NCI-H1930 (cell line): ENCODE results near the gene TOPBP1.
"Not testable (repeated sequence)": the region's sequence is repeated elsewhere in the genome, so short reads cannot be mapped to it uniquely, and the experiment has no call there.

Experiments used
- DNase-seq, 2 experiments: peaks; one replicate each; lab custom pipeline; 2025; lab: John Stamatoyannopoulos, UW

The TOPBP1 gene

DNA sequence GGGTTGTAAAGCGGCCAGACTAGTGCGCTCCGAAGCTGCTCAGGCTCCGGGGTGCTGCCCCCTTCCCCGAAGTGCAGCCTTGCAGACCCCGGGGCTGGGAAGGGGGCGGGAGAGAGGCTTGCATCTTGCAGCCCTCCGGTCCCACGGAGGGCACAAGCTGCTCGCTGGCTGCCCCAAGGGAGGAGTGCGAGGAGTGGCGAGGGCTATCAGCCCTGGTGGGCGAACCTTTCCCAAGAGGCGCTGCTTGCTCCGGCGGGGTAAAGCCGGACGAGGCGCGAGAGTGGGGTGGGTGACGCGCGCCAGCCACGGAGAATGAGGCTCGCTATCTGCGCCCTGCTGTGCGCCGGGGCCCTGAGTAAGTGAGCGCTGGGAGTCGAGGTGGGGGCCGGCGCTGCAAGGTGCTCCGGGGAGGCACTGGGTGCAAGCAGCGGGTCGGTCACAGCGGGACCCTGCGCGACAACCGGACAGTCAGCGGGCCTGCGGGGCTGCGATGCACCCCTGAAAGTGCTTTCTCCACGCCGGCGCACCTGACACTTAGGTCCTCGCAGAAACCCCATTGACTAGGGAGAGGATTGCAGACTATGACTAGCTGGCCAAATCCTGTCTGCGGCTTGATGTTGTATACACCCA lies 12.7 kb upstream of the TOPBP1 start:
- DNase-seq = no peak

DNA sequence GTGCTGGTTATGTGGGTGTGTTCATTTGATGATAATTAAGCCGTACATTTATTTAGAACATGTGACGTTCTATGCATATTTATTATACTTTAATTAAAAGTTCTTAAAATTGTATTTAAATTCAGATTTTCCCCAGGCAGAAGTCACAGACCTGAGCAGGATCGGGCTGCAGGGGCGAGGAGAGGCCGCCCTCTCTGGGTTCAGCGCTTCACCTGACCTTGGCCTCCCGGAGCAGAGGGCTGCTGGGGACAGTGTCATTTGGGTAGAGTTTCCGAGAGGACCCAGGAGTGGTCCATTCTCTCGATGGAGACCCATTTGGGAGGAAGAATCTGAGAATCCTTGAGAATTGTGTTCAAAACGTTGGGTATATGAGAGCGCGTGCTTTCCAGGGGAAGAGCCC lies 12.0 kb upstream of the TOPBP1 start:
- DNase-seq = no peak

DNA sequence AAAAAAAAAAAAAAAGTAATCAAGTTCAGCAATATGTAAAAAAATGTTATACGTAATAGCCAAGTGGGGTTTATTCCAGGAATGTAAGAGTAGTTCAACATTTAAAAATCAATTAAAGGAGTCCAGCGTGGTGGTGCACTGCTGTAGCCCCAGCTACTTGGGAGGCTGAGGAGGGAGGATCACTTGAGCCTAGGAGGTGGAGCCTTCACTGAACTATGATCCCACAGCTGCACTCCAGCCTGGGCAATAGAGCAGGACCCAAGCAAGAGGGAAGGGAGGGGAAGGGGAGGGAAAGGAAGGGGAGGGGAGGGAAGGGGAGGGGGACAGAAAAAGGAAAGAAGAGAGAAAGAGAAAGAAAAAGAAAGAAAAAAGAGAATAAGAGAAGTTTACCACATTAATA lies 10.7 kb upstream of the TOPBP1 start:
- DNase-seq = no peak

DNA sequence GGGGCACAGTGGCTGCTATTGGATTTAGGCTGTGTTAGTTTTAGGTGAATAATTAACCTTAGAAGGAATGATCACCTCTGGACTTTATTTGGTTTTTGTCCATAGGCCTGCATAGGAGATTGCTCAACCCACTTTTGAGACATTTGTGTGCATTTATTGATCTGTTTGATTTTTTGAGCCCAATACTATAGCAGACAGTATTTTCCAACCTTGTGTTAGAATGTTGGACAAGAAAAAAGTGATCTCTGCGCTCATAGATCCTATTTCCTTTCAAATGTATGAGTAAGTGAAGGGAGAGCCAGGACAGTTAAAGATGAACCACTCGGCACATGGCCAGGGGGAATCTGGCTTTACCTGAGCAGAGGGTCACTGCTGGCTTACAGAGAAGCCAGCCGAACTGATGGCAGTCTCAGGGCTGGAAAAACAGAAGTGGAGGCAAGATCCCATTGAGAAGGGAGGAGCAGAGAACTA lies 8.8 kb upstream of the TOPBP1 start:
- no peak for DNase-seq

DNA sequence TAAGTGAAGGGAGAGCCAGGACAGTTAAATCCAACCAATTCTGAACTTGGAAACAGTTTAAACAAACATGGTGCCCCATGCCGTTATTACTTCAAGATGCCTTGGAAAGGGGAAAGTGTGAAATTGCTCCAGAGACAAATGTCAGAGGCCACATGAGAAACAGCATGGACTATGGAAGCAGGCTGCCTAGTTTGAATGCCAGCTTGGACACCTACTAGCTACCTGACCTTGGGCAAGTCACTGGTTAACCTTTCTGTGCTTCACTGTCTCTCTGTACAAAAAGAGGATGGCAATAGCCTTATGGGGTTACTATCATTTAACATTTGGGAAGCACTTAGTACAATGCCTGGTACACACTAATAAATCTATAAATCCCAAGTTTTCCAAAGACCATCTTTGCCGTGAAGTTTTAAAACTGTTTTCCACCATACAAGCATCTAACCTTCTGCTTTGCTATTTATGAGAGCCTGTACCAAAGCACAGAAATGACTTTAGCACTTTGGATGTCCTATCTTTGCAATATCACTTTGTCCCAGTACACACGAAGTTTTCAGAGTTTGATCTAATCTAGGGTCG lies 8.3 kb upstream of the TOPBP1 start:
- DNase-seq = no peak

DNA sequence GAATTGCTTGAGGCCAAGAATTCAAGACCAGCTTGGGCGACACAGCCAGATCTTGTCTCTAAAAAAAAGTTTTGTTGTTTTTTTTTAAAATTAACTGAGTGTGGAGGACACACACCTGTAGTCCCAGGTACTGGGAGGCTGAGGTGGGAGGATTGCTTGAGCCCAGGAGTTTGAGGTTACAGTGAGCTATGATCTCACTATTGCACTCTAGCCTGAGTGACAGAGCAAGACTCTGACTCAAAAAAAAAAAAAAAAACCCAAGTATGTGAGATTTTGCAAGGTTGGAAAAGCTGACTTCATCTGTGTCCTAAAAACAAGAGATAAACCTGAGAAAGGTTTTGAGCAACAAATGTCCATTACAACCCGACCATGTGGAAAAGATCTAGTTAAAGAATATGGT lies 5.4 kb upstream of the TOPBP1 start:
- DNase-seq = no peak

DNA sequence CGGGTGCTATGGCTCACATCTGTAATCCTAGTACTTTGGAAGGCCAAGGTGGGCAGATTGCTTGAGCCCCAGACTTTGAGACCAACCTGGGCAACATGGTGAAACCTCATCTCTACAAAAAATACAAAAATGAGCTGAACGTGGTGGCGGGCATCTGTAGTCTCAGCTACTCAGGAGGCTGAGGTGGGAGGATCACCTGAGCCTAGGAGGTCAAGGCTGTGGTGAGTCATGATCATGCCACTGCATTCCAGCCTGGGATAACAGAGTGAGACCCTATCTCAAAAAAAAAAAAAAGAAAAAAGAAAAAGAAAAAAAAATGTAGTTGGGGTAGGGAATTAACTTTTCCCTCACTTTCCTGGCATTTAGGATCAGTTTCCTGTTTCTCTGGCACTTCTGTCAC lies 3.4 kb upstream of the TOPBP1 start:
- DNase-seq = not testable (repeated sequence)

DNA sequence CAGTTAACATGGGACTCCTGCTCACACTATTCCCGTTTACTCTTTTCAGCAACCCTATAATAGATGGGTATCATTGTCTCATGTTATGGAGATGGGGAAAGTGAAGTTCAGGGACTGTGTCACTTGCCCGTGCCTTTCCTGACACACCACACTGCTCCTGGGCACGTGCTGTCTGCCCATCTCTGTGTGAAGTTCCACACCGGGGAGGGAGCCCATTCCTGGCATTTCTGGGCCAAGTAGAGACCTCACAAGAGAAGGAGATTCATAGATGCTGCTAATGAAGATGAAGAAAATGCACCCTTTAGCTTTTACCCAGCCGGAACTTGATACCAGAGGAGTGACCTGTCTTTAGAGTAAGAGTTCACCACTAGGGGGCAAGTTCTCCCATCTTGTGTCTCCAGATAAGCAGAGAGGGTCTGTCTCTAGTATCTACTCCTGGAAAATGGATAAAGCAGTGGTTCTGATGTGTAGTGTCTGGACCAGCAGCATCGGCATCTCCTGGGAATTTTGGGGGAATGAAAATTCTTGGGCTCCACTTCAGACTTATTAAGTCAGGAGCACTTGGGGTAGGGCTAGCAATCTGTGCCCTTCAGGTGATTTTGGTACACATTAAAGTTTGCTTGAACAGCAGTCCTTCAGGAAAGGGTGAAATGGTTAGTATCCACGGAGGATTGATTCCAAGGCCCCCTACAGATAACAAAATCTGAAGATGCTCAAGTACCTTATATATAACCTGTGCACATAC lies 2.0 kb upstream of the TOPBP1 start:
- DNase-seq = peak; percentile 38 to 63

DNA sequence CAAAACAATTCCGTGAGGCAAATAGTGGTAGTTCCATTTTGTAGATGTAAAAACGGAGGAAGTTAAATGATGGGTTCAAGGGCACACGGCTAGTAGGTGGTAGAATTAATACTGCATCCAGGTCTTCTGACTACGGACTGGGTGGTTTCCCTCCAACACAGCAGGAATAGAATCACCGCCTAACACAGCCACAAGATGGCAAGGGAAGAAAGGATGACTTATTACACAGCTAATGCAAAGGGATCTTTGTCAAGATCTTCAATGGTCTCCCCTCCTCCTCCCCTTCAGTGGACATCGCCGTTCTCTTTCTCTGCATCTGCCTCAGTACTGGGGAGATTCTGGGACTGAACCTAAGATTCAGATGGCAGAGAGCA lies 524 bp upstream of the TOPBP1 start:
- peak; percentile 10 to 34 for DNase-seq

DNA sequence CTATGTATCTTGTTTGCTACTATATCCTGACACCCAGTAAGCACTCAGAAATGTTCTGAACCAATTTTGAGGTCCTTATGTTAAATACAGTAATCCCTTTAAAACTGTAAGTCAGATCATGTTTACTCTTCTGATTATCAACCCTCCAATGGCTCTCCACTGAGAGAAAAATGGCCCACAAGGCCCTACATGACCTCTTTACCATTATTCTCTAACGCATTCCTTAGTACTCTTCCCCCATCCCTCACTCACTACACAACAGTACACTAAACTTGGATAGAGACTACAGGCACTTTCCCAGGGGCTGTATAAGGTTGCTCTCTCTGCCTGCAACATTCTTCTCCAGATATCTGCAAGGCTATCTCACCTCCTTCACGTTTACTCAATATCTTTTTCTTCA lies 1.9 kb downstream of the TOPBP1 start:
- DNase-seq = no peak

DNA sequence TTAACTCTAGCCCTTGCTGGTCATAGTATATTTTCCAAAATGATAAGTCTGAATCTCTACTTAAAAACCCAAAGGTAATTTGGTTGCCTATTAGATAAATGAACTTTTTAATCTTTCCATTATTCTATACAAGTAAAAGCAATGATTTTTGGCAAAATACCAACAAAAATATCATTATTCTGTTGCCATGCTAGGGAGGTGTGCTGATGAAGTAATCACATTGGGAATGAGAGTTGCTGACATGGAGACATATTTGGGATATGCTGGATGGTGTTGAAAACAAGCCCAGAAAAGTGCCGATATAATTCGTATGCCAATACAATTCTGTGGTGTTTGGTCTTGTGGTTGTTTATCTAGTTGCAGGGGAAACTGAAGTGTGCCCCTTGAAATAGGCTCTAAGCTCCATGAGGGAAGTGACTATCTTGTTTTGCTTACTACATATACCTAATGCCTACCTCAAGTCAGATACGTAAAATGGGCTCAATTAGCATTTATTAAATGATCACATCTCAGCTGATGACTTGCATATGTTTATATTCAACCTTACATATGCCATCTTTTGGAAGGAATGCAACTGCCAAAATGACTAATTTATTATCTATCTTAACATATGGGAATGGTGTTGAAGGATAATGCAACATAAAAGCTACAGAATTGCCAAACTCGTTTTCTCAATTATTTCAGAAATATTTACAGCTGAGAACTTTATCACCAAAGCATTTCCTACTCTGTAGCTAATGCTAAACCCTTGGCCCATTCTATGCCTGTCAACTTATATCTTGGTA lies 5.8 kb downstream of the TOPBP1 start:
- DNase-seq = no peak

DNA sequence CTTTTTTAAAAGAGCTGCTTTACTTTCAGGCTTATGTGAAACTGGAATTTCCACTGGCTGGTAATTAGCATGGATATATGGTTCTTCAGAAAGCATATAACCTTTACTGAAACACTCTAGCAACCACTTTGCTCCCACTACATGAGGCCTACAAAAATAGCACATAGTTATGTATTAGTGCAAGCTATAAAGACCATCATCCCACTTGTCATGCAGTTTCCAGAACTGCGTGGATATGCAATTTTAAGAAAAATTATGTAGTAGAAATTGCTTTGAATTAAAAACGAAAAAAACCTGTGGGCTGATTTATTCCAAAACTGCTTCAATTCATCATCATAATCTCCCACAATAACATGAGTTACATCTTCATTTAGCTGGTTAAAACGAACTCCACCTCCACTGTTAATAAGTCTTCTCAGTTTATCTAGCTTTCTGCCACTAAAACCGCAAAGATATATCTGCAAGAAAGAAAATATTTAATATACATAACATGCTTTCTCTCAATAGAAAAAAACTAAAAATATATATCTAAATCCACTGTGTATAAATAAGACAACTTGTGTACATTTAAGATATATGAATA lies 12.2 kb downstream of the TOPBP1 start:
- no peak for DNase-seq

DNA sequence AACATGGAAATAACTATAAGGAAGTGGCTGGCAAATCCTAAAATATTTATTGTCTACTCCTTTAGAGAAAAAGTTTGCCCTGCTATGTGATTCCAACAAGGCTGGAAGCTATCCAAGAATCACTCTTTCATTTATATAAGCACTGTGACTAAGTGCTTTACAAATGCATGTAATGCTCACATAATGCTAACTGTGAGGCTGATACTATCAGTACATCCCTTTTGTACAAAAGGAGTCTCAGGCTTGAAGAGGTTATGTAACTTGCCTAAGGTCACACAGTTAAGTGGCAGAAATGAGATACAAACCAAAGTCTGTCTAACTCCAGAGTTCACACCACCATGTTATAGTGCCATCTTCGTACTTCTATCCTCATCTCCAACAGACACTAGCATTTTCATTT lies 17.0 kb downstream of the TOPBP1 start:
- DNase-seq = no peak

DNA sequence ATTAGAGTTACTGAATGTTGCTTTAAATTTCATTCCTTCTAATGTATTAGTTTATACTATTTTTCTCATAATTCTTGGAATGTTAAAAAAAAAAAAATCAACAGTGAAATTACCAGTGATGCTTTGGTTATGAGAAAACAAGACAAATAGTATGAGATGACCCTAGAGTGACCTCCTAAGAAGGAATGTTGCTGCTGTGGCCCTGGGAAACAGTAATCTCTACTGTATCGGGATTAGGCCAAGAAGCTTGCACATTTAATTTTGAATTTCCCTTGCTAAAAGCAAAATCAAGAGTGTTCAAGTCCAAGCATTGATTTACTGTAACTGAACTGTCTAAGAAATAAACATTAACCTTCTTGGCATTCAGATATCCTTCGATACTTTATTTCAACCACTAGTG lies 18.1 kb downstream of the TOPBP1 start:
- DNase-seq = no peak

DNA sequence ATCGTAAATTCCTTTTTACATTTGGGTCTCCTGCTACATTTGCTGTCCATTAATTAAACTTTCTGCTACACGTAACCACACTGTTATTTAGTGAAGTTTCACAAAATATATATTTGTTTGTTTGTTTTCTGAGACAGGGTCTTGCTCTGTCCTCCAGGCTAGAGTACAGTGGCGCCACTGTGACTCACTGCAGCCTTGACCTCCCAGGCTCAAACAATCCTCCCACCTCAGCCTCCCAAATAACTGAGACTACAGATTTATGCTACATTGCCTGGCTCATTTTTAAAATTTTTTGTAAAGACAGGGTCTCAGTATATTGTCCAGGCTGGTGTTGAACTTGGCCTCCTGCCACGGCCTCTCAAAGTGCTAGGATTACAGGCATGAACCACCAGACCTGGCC lies 20.5 kb downstream of the TOPBP1 start:
- no peak for DNase-seq

DNA sequence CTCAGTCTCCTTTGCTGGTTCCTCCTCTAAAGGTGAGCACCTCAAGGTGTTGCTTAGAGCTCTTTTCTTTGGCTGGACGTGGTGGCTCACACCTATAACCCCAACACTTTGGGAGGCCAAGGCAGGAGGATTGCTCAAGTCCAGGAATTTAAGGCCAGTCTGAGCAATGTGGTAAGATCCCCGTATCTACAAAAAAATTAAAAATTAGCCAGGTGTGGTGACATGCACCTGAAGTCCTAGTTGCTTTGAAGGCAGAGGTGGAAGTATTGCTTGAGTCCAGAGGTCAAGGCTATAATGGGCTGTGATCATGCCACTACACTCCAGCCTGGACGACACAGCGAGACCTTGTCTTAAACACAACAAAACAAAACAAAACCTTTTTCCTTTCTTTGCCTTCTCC lies 28.3 kb downstream of the TOPBP1 start:
- DNase-seq = no peak

DNA sequence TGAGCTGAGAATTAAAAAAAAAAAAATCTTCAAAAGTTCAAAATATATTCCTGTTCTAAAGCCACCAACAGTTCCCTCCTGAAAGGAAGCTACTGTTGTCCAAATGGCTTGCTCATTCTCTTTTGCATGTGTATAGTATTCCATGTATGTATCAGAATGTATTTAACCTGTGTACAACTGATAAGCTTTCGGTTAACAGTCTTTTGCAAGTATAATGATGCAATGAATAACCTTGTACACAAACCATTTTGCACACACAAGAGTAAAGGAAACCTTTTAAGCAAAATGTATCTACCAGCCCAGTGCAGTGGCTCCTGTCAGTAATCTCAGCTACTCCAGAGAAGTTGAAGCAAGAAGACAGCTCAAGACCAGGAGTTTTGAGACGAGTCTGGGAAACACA lies 32.6 kb downstream of the TOPBP1 start:
- DNase-seq = no peak

DNA sequence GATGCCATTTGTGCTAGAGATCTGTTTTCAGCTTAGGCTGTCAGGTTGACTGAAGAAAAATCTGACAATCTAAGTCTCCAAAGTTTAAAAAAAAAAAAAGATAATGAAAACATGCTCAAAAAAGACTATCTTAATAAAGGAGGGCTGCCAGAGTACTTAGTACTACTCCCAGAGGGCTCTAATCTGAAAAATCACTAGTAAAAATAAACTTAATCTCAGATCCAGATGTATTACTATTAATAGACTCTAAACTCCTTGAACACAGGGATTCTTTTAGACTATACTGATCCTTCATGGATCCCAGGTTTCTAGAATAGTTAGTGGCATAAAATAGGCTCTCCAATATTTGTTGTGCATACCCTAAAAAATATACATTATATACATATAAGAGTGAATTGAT lies 34.0 kb downstream of the TOPBP1 start:
- DNase-seq = no peak

DNA sequence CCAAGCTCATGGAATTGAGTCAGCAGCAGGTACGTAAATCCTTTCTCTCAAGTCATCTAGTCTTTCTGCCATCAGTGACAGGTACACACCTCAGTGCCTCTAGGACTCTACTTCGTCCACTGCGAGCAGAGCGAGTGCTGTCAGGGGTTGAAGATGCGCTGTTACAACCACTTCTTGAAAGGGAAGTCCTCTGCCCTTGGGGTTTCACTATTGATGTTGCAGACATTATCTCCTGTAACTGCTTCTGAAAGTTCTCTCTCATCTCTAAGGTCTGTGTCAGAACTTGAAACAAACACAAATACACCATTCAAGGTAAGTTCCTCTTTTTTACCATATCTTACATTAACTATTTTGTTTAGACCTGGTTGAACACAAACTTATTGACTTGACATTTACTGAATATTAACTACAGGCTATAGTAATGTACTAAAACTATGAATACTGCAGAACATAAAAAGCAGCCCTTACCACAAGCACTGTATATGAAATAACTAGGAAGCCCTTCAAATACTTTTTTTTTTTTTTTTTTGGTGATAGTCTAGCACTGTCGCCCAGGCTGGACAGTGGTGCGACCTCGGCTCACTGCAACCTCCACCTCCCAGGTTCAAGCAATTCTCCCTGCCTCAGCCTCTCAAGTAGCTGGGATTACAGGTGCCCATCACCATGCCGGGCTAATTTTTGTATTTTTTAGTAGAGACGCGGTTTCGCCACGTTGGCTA lies 41.5 kb downstream of the TOPBP1 start:
- no peak for DNase-seq

DNA sequence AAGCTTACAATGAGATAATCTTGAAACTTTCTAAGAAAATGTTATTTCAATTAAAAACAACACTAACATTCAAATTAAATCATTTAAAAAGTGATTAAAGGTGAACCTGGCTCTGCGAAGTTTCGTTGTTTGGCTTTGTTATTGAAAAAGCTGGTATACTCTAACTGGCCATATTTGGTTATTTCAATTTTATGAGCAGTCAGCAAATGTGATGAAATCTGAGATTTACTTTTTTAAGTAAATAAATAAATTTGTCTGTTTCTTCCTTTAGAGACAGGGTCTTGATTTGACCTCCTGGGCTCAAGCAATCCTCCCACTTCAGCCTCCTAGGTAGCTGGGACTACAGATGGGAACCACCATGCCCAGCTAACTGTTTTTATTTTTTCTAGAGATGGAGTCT lies 50.2 kb downstream of the TOPBP1 start:
- DNase-seq = no peak

DNA sequence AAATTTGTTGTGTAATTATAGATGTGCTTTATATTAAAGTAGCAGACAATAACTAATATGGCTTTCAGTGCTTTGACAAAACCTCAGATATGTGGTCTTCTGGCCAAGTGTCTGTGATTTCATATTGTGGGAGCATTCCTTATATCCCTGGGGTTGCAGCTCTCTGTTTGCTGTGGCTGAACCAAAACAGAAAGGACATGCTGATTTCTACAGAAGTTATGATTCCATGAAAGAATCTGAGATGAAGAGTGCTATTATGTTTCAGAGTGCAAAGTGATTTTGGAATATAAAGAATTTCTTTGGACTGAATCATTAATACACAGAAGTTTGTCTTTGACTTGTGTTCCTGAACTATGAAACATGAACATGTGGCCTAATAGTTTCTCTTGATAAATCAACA lies 51.7 kb downstream of the TOPBP1 start:
- DNase-seq = no peak

DNA sequence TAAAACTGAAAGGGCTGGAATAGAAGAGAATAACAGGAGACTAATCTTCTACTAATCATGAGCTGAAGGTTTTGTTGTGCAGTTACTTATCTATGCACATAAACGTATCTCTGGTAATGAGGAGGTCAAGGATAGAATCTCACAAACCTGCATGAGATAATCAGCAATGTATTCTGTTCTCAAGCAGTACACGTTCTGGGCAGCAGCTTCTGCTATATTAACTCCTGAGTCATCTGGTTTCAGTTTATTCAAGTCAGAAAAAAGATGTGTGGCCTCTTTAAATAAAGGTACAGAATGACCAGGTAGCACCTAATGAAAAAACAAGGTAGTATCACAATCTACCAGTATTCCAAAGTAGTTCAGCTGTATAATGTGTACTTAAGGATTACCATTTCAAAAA lies 53.4 kb downstream of the TOPBP1 start:
- DNase-seq = no peak
